GM12864 (cell line): ENCODE measurements around the gene SARNP.
"Not testable (repeated sequence)": the region's sequence is repeated elsewhere in the genome, so short reads cannot be mapped to it uniquely, and the experiment has no call there.

Source experiments
- DNase-seq: peaks from one replicate; pipeline ENCODE4 v3.0.0-alpha.2; 2011; ENCODE audit warnings: low read depth
- H3K4me3 ChIP-seq: 2 replicates; pipeline ENCODE4 v1.5.1; 2011; ENCODE audit warnings: mild to moderate bottlenecking, low read depth, low read length, control low read depth
- CTCF ChIP-seq: IDR thresholded peaks from 2 replicates; pipeline ENCODE4 v1.5.1; 2011; ENCODE audit warnings: low read depth, mild to moderate bottlenecking, moderate library complexity, low read length, control low read depth, inconsistent platforms; ENCODE audit errors: missing control alignments

The SARNP gene

GRCh38 chr12:55777856-55778255 lies 39.7 kb downstream of the SARNP start:
- no peak for TF ChIP-seq CTCF
- H3K4me3 ChIP-seq: no peak overlapping the region
- no peak for DNase-seq

- H3K4me3 ChIP-seq: no peak overlapping the region
- DNase-seq: no peak
- no peak for TF ChIP-seq CTCF
These were observed 45.8 kb downstream of the SARNP start for GRCh38 chr12:55771736-55772135.

DNA sequence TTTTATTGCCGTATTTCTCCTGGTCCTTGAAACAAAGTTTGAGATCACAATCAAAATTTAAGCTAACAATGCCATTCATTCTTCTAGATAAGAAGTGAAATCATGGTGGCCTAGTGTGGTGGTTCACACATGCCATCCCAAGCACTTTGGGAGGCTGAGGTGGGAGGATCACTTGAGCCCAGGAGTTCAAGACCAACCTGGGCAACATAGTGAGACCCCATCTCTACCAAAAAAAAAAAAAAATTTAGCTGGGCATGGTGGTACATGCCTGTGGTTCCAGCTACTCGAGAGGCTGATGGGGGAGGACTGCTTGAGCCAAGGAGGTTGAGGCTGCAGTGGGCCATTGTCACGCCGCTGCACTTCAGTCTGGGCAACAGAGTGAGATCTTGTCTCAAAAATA lies 50.4 kb downstream of the SARNP start:
- no peak for TF ChIP-seq CTCF
- DNase-seq: no peak
- H3K4me3 ChIP-seq: no peak overlapping the region

DNA sequence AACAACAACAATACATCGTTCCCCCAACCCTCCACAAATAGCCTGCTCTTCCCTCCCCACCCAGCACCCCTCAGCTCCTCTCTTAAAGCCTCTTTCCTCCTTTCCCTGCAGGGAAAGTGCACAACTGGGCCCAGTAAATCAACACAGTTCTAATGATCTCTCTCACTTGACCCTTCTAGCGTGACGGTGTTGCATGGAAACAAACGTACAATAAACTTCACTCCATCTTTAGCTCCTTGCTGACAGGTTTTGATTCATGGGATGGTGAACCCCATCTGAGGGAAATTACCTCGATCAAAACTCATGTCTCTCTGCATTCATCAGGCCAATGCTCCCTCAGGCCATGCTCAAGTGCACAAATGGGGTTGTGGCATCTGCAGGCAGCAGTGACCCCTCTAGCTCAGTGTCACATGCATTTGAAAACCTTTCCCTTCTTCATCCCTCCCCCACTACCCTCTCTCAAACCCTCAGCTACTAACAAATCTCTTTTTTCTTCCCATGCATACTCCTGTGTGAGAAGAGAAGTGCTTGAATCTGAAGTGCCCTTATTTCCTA lies 51.7 kb downstream of the SARNP start:
- no peak for DNase-seq
- no peak overlapping the region for H3K4me3 ChIP-seq
- no peak for TF ChIP-seq CTCF

DNA sequence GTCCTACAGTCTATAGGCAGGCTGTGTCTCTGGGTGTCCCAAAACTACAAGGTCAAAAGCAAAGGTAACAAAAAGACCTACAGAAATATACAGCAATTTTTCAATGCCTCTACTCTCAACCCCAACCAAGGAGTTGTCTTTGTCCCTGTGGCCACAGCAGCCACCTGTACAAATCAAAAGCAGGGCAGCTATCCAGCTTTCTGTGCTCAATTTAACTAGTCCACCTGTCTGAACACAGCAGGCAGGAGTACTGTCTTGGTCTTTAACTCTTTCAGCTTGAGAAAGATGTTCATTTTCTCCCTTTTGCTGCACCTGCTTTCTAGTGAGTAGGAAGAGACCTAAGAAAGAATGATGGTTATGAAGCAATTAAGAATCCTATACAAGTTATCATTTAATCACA lies 54.9 kb downstream of the SARNP start:
- H3K4me3 ChIP-seq: no peak overlapping the region
- TF ChIP-seq CTCF: no peak
- DNase-seq: no peak

GRCh38 chr12:55760663-55761062 lies 56.9 kb downstream of the SARNP start:
- no peak for DNase-seq
- no peak for TF ChIP-seq CTCF
- no peak overlapping the region for H3K4me3 ChIP-seq

DNA sequence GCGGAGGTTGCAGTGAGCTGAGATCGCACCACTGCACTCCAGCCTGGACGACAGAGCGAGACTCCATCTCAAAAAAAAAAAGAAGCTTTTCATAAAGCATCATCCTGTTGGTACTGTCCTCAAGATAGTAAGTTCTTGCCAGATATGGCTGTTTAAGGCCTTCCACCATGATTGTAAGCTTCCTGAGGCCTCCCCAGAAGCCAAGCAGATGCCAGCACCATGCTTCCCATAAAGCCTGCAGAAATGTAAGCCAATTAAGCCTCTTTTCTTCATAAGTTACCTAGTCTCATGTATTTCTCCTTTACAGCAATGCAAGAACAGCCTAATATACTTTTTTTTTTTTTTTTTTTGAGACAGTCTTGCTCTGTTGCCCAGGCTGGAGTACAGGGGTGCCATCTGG lies 58.9 kb downstream of the SARNP start:
- not testable (repeated sequence) for DNase-seq, H3K4me3 ChIP-seq
